ENCODE results near the gene PRR16. TPM values are rescaled to one million over a fixed set of nuclear protein-coding genes. Genes with fewer than 3 reads are reported as not detected.

Gene PRR16
- total RNA-seq, 2 experiments from 2014 or later, result not detected

DNA sequence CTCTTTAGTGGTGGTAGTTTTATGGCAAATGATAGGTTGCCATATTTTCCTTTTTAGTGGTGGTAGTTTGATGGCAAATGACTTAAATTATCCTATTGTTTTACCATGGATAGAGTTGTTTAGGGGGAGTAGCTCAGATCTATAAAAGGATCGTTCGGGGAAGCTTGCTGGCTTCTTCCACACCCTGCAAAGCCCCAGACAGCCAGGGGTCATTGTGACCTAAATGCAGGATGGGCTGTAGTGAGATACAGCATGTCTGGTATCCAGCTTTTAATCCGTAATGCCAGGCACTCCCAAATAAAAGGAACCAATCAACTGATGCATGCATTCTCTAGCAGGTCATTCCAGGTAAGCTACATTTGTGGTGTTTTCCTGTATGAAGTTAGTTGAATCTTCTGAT is 67.1 kb downstream of the PRR16 start:
- Mint-ChIP-seq H3K27ac (no peak overlapping the region), H3K27me3 (ENCODE audit: low read depth) (no peaks in the 10 kb centered on the region), H3K36me3 (ENCODE audit: low read depth) (no peaks in the 10 kb centered on the region), H3K9me3 (ENCODE audit: insufficient read depth) (no peaks in the 10 kb centered on the region), H3K4me1 (ENCODE audit: low read depth) (no peaks in the 10 kb centered on the region), H3K4me3 (no peak overlapping the region)
- ChIA-PET POLR2A (no interaction called here), CTCF (no interaction called here)
- ATAC-seq (no peak), DNase-seq (no peak)

DNA sequence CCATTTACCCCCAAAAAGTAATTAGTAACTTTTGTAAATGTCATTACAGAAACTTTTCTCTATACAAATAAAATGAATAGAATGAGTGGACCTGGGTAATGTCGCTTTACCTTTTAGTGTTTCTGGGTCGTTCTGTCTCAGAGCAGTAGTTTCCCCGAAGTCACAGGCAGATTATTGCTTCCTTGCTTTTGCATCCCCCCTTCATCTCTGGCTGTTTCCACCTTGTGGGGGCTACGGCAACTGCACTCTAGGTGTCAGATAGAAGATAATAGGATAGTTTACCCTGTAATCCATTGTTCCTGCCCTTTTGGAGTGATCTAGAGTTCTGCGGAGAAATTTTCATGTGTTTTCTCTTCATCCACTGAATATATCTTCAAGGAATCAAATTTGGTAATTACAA is 68.7 kb downstream of the PRR16 start:
- Mint-ChIP-seq H3K4me3 (no peak overlapping the region), H3K9me3 (ENCODE audit: insufficient read depth) (no peaks in the 10 kb centered on the region), H3K4me1 (ENCODE audit: low read depth) (no peaks in the 10 kb centered on the region), H3K36me3 (ENCODE audit: low read depth) (no peaks in the 10 kb centered on the region), H3K27me3 (ENCODE audit: low read depth) (no peaks in the 10 kb centered on the region), H3K27ac (no peak overlapping the region)
- no peak for DNase-seq
- ChIA-PET POLR2A (no interaction called here), CTCF (no interaction called here)
- no peak for ATAC-seq

DNA sequence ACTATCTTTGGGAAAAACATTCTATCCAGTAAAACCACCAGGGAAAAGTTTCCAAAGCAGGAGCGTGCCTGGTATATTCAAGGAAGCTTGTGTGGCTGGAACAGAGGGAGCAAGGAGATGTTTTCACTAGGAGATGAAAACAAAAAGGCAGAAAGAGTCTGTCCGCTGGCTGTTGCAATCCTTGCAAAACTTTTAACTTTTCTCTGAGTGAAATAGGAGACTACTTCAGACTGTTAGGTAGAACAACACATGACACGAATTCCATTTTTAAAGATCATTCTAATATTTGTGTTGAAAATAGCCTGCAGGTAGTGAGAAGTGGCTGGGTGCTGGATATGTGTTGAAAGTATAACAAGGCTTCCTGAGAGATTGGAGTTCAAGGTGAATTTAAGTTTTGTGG is 69.5 kb downstream of the PRR16 start:
- Mint-ChIP-seq H3K36me3 (ENCODE audit: low read depth) (no peaks in the 10 kb centered on the region), H3K27ac (no peak overlapping the region), H3K9me3 (ENCODE audit: insufficient read depth) (no peaks in the 10 kb centered on the region), H3K27me3 (ENCODE audit: low read depth) (no peaks in the 10 kb centered on the region), H3K4me3 (no peak overlapping the region), H3K4me1 (ENCODE audit: low read depth) (no peaks in the 10 kb centered on the region)
- POLR2A ChIA-PET, result no interaction called here
- CTCF ChIA-PET, result no interaction called here
- no peak for ATAC-seq
- DNase-seq, result no peak

DNA sequence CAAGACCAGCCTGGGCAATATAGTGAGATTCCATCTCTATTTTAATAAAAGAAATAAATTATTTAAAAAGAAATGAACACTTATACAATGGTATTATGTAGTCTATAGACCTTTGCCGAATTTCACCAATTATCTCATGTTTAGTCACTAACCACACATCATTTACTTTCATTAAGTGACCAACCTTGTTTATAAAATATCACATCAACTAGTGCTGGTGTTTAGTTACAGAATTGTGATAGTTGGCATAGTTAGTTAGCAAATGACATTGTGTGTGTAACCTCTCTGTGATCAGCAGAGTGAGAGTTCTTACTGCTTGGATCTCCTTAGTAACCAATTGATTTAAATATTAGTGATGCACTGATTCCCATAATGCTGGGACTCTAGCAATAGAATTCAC is 71.8 kb downstream of the PRR16 start:
- Mint-ChIP-seq H3K27me3 (ENCODE audit: low read depth) (no peaks in the 10 kb centered on the region), H3K4me1 (ENCODE audit: low read depth) (no peaks in the 10 kb centered on the region), H3K4me3 (no peak overlapping the region), H3K9me3 (ENCODE audit: insufficient read depth) (no peaks in the 10 kb centered on the region), H3K27ac (no peak overlapping the region), H3K36me3 (ENCODE audit: low read depth) (no peaks in the 10 kb centered on the region)
- ChIA-PET CTCF (no interaction called here), POLR2A (no interaction called here)
- DNase-seq (no peak), ATAC-seq (no peak)

DNA sequence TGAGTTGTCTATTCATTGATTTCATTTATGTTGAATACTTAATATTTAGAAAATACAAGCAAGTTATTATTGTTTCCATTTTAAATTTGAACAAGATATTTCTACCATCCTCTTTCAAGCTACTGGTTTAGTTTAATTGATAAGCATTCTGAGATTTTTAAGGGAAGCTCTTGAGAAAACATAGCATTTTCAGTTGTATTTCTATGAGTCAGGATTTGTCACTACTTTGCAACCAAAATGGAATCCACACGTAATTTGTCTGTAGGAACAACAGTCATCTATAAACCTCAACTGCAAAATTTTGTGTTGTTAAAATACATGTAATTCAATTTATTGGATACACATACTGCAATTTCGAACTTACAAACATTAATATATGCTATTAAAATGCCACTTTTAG is 74.0 kb downstream of the PRR16 start:
- ATAC-seq, result no peak
- DNase-seq, result no peak
- Mint-ChIP-seq H3K4me3 (no peak overlapping the region), H3K27me3 (ENCODE audit: low read depth) (no peaks in the 10 kb centered on the region), H3K4me1 (ENCODE audit: low read depth) (no peaks in the 10 kb centered on the region), H3K27ac (no peak overlapping the region), H3K36me3 (ENCODE audit: low read depth) (no peaks in the 10 kb centered on the region), H3K9me3 (ENCODE audit: insufficient read depth) (no peaks in the 10 kb centered on the region)
- ChIA-PET POLR2A (no interaction called here), CTCF (no interaction called here)

DNA sequence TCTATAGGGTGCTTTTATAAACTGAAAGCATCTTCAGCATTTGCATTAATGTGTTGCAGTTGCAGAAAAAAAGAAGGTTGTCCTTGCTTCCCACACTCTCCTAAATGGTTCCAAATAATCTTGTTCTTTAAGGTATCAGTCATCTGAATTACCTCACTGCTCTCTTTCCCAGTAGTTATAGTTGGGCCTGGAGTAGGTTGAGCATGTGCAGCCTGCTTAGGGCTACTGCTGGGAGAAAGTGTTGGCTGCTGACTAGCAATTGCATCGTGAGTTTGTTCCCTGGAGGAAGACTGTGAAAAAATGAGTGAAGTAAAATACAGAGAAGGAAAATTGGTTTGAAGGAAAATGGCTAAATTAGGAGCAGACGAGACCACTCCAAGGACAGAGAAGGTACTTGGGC is 74.5 kb downstream of the PRR16 start:
- H3K36me3 Mint-ChIP-seq (ENCODE audit: low read depth), result no peaks in the 10 kb centered on the region
- CTCF ChIA-PET, result no interaction called here
- no peaks in the 10 kb centered on the region for H3K4me1 Mint-ChIP-seq (ENCODE audit: low read depth)
- no peak overlapping the region for H3K27ac Mint-ChIP-seq
- no peaks in the 10 kb centered on the region for H3K9me3 Mint-ChIP-seq (ENCODE audit: insufficient read depth)
- POLR2A ChIA-PET, result no interaction called here
- no peak for ATAC-seq
- no peaks in the 10 kb centered on the region for H3K27me3 Mint-ChIP-seq (ENCODE audit: low read depth)
- DNase-seq, result no peak
- H3K4me3 Mint-ChIP-seq, result no peak overlapping the region

DNA sequence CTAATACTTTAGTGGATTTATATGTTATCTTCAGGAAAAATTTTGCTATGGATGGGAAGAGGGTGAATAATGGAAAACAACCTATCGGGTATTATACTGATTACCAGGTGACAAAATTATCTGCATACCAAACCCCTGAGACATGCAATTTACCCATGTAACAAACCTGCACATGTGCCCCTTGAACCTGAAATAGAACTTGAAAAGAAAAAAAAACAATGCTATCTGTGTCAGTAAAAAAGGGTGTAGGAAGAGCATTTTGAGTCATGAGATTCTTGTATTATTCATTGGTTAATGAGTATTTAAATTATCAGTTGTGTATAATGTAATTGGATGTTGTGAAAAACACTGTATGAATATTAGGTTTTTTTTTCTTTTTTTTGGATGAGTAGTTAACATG is 75.4 kb downstream of the PRR16 start:
- POLR2A ChIA-PET, result no interaction called here
- ATAC-seq, result no peak
- H3K9me3 Mint-ChIP-seq (ENCODE audit: insufficient read depth), result no peaks in the 10 kb centered on the region
- no peaks in the 10 kb centered on the region for H3K36me3 Mint-ChIP-seq (ENCODE audit: low read depth)
- no peak overlapping the region for H3K27ac Mint-ChIP-seq
- H3K4me3 Mint-ChIP-seq, result no peak overlapping the region
- CTCF ChIA-PET, result no interaction called here
- DNase-seq, result no peak
- no peaks in the 10 kb centered on the region for H3K27me3 Mint-ChIP-seq (ENCODE audit: low read depth)
- no peaks in the 10 kb centered on the region for H3K4me1 Mint-ChIP-seq (ENCODE audit: low read depth)

DNA sequence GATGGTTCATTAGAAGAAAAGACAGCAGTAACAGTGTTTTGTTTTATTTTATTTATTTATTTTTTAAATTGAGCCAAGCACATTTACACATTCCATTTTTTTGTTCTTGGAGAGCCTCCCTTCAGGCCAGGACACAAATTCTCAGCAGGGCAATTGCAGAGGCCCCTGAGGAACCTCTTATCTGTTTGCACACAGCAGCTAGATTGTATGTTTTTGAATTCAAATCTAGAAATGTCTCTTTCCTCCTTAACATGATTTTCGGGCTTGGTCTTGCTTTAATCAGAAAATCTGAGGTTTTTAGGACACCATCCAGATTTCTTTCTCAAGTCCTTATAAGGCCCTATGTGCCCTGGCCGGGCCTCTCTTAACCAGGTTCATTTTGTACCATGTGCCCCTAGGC is 76.0 kb downstream of the PRR16 start:
- H3K27me3 Mint-ChIP-seq (ENCODE audit: low read depth), result no peaks in the 10 kb centered on the region
- DNase-seq (no peak), ATAC-seq (no peak)
- CTCF ChIA-PET, result no interaction called here
- POLR2A ChIA-PET, result no interaction called here
- no peak overlapping the region for H3K4me3 Mint-ChIP-seq
- H3K36me3 Mint-ChIP-seq (ENCODE audit: low read depth), result no peaks in the 10 kb centered on the region
- H3K9me3 Mint-ChIP-seq (ENCODE audit: insufficient read depth), result no peaks in the 10 kb centered on the region
- no peak overlapping the region for H3K27ac Mint-ChIP-seq
- H3K4me1 Mint-ChIP-seq (ENCODE audit: low read depth), result no peaks in the 10 kb centered on the region

DNA sequence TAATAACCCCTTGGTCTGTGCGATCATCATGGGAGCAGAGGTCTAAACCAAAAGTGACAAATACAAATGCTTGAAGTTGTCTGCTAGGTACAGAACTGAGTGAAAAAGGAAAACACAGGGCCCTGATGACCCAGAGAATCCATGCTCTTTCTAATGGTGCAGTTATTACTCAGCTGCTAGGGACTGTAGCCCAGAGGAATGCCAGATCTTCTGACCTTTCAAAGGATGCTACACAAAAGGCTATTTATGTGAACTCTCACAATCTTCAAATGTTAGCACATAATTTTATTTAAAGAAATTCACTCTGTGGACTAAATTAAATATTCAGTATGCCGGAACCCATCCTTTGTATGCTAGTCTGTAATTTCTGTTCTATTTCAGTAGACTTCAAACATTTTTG is 79.9 kb downstream of the PRR16 start:
- DNase-seq, result no peak
- ATAC-seq, result no peak
- no peaks in the 10 kb centered on the region for H3K36me3 Mint-ChIP-seq (ENCODE audit: low read depth)
- ChIA-PET POLR2A (no interaction called here), CTCF (no interaction called here)
- no peaks in the 10 kb centered on the region for H3K9me3 Mint-ChIP-seq (ENCODE audit: insufficient read depth)
- no peaks in the 10 kb centered on the region for H3K4me1 Mint-ChIP-seq (ENCODE audit: low read depth)
- no peaks in the 10 kb centered on the region for H3K27me3 Mint-ChIP-seq (ENCODE audit: low read depth)
- no peak overlapping the region for H3K27ac Mint-ChIP-seq
- H3K4me3 Mint-ChIP-seq, result no peak overlapping the region

DNA sequence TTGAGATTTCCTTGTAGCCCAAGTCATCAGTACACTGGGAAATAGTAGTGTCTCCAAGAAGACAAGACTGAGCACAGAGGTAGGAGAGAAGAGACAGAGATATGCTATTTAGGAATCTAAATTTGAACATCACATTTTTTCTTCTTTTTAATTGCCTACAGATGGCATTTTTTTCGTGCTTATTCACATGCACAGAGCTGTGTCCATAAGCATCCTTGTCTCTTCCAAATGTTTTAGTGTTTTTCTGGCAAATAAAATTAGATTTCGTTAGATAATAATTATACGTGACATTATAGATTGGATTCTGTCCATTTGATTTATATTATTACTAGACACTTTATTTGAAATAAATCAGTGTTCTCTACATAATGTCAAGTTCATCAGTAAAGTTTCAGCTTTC is 80.9 kb downstream of the PRR16 start:
- no peaks in the 10 kb centered on the region for H3K9me3 Mint-ChIP-seq (ENCODE audit: insufficient read depth)
- no peaks in the 10 kb centered on the region for H3K27me3 Mint-ChIP-seq (ENCODE audit: low read depth)
- H3K4me1 Mint-ChIP-seq (ENCODE audit: low read depth), result no peaks in the 10 kb centered on the region
- no peak for ATAC-seq
- H3K36me3 Mint-ChIP-seq (ENCODE audit: low read depth), result no peaks in the 10 kb centered on the region
- no peak for DNase-seq
- no peak overlapping the region for H3K27ac Mint-ChIP-seq
- ChIA-PET CTCF (no interaction called here), POLR2A (no interaction called here)
- no peak overlapping the region for H3K4me3 Mint-ChIP-seq

DNA sequence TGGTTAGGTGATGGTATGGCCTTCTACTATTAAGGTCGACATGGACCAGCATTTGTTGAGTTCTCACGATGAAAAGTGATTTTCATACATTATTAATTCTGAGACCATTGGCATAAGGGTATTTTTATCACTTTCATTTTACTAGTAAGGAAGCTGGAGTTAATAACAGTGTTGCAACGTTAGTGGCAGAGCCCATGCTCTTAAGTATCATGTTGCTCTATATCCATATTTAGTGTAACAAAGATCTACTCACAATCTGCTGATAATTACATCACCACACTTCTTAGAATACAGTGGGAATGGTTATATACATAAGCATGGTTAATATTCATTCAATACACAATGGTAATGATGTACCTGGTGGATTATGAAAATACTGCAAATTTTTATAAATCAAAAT is 81.9 kb downstream of the PRR16 start:
- DNase-seq, result no peak
- Mint-ChIP-seq H3K27me3 (ENCODE audit: low read depth) (no peaks in the 10 kb centered on the region), H3K4me1 (ENCODE audit: low read depth) (no peaks in the 10 kb centered on the region), H3K9me3 (ENCODE audit: insufficient read depth) (no peaks in the 10 kb centered on the region), H3K27ac (no peak overlapping the region), H3K4me3 (no peak overlapping the region), H3K36me3 (ENCODE audit: low read depth) (no peaks in the 10 kb centered on the region)
- ATAC-seq, result no peak
- POLR2A ChIA-PET, result no interaction called here
- CTCF ChIA-PET, result no interaction called here

DNA sequence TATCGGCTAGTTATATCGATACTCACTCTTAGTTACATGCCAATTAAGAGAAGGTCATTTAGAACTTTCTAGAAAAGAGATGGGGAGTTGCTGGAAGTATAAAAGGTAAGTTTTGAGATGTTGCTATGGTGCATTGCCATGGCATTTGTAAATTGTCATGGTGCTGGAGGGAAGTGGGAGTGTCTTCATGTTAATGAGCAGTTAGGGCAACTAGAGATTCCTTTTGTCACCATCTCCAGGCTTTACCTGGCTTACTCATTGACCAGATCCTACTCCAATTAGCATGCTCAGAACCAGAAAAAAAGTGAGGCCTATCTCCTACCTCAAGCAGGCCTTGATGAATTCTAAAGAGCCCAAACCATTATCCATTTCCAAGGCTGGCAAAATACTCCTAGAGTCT is 82.8 kb downstream of the PRR16 start:
- no peak for ATAC-seq
- H3K27ac Mint-ChIP-seq, result no peak overlapping the region

DNA sequence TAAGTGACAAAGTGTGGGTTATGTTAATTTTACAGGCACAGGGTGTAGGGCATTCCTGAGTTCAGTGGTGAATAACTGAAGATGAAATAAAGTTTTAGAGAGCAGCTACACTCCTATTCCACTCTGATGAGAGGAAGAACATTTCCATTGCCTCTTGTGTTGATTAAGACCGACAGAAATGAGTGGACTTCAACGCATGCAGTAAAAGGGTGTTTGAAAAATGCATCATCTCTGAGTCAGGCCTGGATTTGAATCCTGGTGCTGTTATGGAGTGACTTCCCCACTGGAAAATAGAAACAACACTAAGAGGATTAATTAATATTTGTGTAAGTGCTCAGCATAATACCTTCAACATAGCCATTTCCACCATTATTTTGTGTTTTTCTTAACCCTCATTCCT is 86.3 kb downstream of the PRR16 start:
- POLR2A ChIA-PET, result no interaction called here
- no peaks in the 10 kb centered on the region for H3K36me3 Mint-ChIP-seq (ENCODE audit: low read depth)

More for the DNA sequence above, 82.8 kb downstream of the PRR16 start:
- Mint-ChIP-seq H3K27me3 (ENCODE audit: low read depth) (no peaks in the 10 kb centered on the region), H3K9me3 (ENCODE audit: insufficient read depth) (no peaks in the 10 kb centered on the region), H3K36me3 (ENCODE audit: low read depth) (no peaks in the 10 kb centered on the region), H3K4me3 (no peak overlapping the region), H3K4me1 (ENCODE audit: low read depth) (no peaks in the 10 kb centered on the region)
- no peak for DNase-seq
- CTCF ChIA-PET, result no interaction called here
- POLR2A ChIA-PET, result no interaction called here

DNA sequence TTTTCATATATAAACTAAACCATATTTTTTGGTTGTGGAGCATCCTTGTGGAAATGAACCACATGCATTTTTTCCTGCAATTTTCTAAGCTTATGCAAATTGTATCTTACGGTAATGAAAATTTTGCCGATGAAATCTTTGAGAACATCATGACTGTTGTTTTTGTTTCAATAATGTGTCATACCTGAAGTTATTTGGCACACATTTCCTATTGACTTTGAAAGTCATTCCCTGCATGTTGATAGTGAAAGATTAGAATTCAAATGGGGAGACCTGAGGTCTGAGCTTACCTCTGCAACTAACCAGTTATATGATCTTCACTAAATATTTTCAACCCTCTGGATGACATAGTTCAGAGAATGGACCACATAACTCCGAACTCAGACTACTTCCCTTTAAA is 88.5 kb downstream of the PRR16 start:
- POLR2A ChIA-PET, result no interaction called here

More for the DNA sequence above, 86.3 kb downstream of the PRR16 start:
- Mint-ChIP-seq H3K9me3 (ENCODE audit: insufficient read depth) (no peaks in the 10 kb centered on the region), H3K27me3 (ENCODE audit: low read depth) (no peaks in the 10 kb centered on the region), H3K27ac (no peak overlapping the region), H3K4me1 (ENCODE audit: low read depth) (no peaks in the 10 kb centered on the region), H3K4me3 (no peak overlapping the region)
- CTCF ChIA-PET, result no interaction called here
- DNase-seq, result no peak
- ATAC-seq, result no peak

More for the DNA sequence above, 88.5 kb downstream of the PRR16 start:
- no peak for DNase-seq
- H3K36me3 Mint-ChIP-seq (ENCODE audit: low read depth), result no peaks in the 10 kb centered on the region
- no peak overlapping the region for H3K27ac Mint-ChIP-seq
- no peaks in the 10 kb centered on the region for H3K4me1 Mint-ChIP-seq (ENCODE audit: low read depth)
- ATAC-seq, result no peak
- no peaks in the 10 kb centered on the region for H3K9me3 Mint-ChIP-seq (ENCODE audit: insufficient read depth)
- H3K27me3 Mint-ChIP-seq (ENCODE audit: low read depth), result no peaks in the 10 kb centered on the region
- no peak overlapping the region for H3K4me3 Mint-ChIP-seq
- CTCF ChIA-PET, result no interaction called here
